KMS-11 (cell line): Measurements from ENCODE around the gene VEGFB.

Experiments
- H2AFZ ChIP-seq: fragments of 200-600 bp; sonication (generic); 2 replicates; pipeline ENCODE4 v1.6.1; 2016; ENCODE audit warnings: antibody characterized with exemption, mixed run types, low read depth
- H3K27ac ChIP-seq: fragments of 200-600 bp; sonication (generic); 2 replicates; pipeline ENCODE4 v1.6.1; 2016; ENCODE audit warnings: mild to moderate bottlenecking, mixed run types
- H3K27me3 ChIP-seq: fragments of 200-600 bp; sonication (generic); 2 replicates; pipeline ENCODE4 v1.6.1; 2017; ENCODE audit warnings: mild to moderate bottlenecking, low read depth, mixed run types, moderate library complexity; ENCODE audit not compliant: insufficient read depth
- H3K36me3 ChIP-seq: fragments of 200-600 bp; sonication (generic); 2 replicates; pipeline ENCODE4 v1.6.1; 2017; ENCODE audit warnings: mild to moderate bottlenecking, mixed run types; ENCODE audit not compliant: insufficient read depth
- H3K4me1 ChIP-seq: fragments of 200-600 bp; sonication (generic); 2 replicates; pipeline ENCODE4 v1.6.1; 2016; ENCODE audit warnings: mild to moderate bottlenecking, low read depth, mixed run types; ENCODE audit not compliant: poor library complexity, severe bottlenecking
- H3K4me2 ChIP-seq: fragments of 200-600 bp; sonication (generic); 2 replicates; pipeline ENCODE4 v1.7.0; 2016; ENCODE audit warnings: mild to moderate bottlenecking, mixed run types
- H3K4me3 ChIP-seq: fragments of 200-600 bp; sonication (generic); IDR thresholded peaks from 2 replicates; pipeline ENCODE4 v1.6.1; 2017; ENCODE audit warnings: low read depth, low read length, mixed read lengths; ENCODE audit not compliant: insufficient read depth
- H3K79me2 ChIP-seq: fragments of 200-600 bp; sonication (generic); 2 replicates; pipeline ENCODE4 v1.6.1; 2016; ENCODE audit warnings: low read depth, mixed run types; ENCODE audit not compliant: insufficient read depth
- H3K9ac ChIP-seq: fragments of 200-600 bp; sonication (generic); 2 replicates; pipeline ENCODE4 v1.6.1; 2016; ENCODE audit warnings: mild to moderate bottlenecking, mixed run types
- H4K20me1 ChIP-seq: fragments of 200-600 bp; sonication (generic); 2 replicates; pipeline ENCODE4 v1.6.1; 2016; ENCODE audit warnings: mild to moderate bottlenecking, mixed run types; ENCODE audit not compliant: insufficient read depth
- CTCF ChIP-seq: fragments of 200-600 bp; sonication (generic); conservative IDR thresholded peaks from 2 replicates; pipeline ENCODE4 v1.6.1; 2017; ENCODE audit warnings: low read depth, mild to moderate bottlenecking, antibody characterized with exemption, low read length, moderate library complexity, mixed read lengths

The VEGFB gene

GRCh38 chr11:64224151-64224890, 10.1 kb upstream of the VEGFB start:
- Histone ChIP-seq H3K4me3 (no peak overlapping the region), H3K4me1 (peaks cover 18% of the 10 kb centered on the region), H3K36me3 (no peaks in the 10 kb centered on the region)

GRCh38 chr11:64224891-64225607, 9.3 kb upstream of the VEGFB start:
- peak overlapping the region; percentile 67; the same call in 1 of the 2 replicates for H2AFZ ChIP-seq
- peaks cover 25% of the 10 kb centered on the region for H3K4me1 ChIP-seq
- no peak overlapping the region for H3K4me3 ChIP-seq
- no peaks in the 10 kb centered on the region for H4K20me1 ChIP-seq
- no peak for TF ChIP-seq CTCF
- no peaks in the 10 kb centered on the region for H3K27me3 ChIP-seq
- H3K27ac ChIP-seq: no peak overlapping the region; the same call in 1 of the 2 replicates
- H3K79me2 ChIP-seq: no peaks in the 10 kb centered on the region
- H3K36me3 ChIP-seq: no peaks in the 10 kb centered on the region
- H3K4me2 ChIP-seq: peak overlapping the region; percentile 84
- H3K9ac ChIP-seq: peak overlapping the region; percentile 53; the same call in 1 of the 2 replicates

More at GRCh38 chr11:64224151-64224890, 10.1 kb upstream of the VEGFB start:
- Histone ChIP-seq H3K27me3 (no peaks in the 10 kb centered on the region), H3K4me2 (no peak overlapping the region; the same call in 1 of the 2 replicates), H3K27ac (no peak overlapping the region), H3K9ac (no peak overlapping the region), H2AFZ (no peak overlapping the region), H3K79me2 (no peaks in the 10 kb centered on the region), H4K20me1 (no peaks in the 10 kb centered on the region)
- no peak for TF ChIP-seq CTCF

GRCh38 chr11:64225608-64226506, 8.5 kb upstream of the VEGFB start, which contains the start of the genes NUDT22 and TRPT1:
Gene NUDT22, plus strand, starts transcription at chr11:64226274. Its CDS starts 379 bp downstream, at chr11:64226653.
Gene TRPT1, minus strand, starts transcription at chr11:64226186. Its CDS starts 326 bp downstream, at chr11:64225860.
- Histone ChIP-seq H3K27ac (peak within 1 kb of the TSS; percentile 32; the same call in 1 of the 2 replicates), H4K20me1 (no peaks in the 10 kb centered on the region), H3K4me3 (no peak within 1 kb of the TSS), H3K4me2 (peak within 1 kb of the TSS; percentile 96), H3K27me3 (no peaks in the 10 kb centered on the region), H3K36me3 (no peaks in the 10 kb centered on the region), H3K9ac (peak within 1 kb of the TSS; percentile 53; the same call in 1 of the 2 replicates), H3K4me1 (peaks cover 25% of the 10 kb centered on the region), H2AFZ (peak within 1 kb of the TSS; percentile 67), H3K79me2 (no peaks in the 10 kb centered on the region)
- no peak for TF ChIP-seq CTCF

GRCh38 chr11:64226507-64227051, 7.8 kb upstream of the VEGFB start:
- H3K79me2 ChIP-seq: no peaks in the 10 kb centered on the region
- H2AFZ ChIP-seq: peak overlapping the region; percentile 67
- H3K9ac ChIP-seq: peak overlapping the region; percentile 53; the same call in 1 of the 2 replicates
- H3K4me3 ChIP-seq: no peak overlapping the region
- no peaks in the 10 kb centered on the region for H3K27me3 ChIP-seq
- H4K20me1 ChIP-seq: no peaks in the 10 kb centered on the region
- TF ChIP-seq CTCF: no peak
- peaks cover 29% of the 10 kb centered on the region for H3K4me1 ChIP-seq
- peak overlapping the region; percentile 96 for H3K4me2 ChIP-seq
- no peaks in the 10 kb centered on the region for H3K36me3 ChIP-seq
- H3K27ac ChIP-seq: no peak overlapping the region; the same call in 1 of the 2 replicates
